NOMO-1 treated with DMSO at 0.1 percent for 48 hours (cell line): ENCODE measurements around the gene SPZ1.
"Not testable (repeated sequence)": the region's sequence is repeated elsewhere in the genome, so short reads cannot be mapped to it uniquely, and the experiment has no call there.

Source experiments
- DNase-seq: peaks from one replicate; lab custom pipeline; 2025; ENCODE audit not compliant: unreplicated experiment; lab: John Stamatoyannopoulos, UW

Gene SPZ1

GRCh38 chr5:80319702-80320101 lies at the start of gene SPZ1:
Gene SPZ1 (plus strand): TSS chr5:80320002. CDS start chr5:80320216, 214 bp downstream.
- no peak for DNase-seq

GRCh38 chr5:80270543-80270942 lies 49.3 kb upstream of the SPZ1 start:
- not testable (repeated sequence) for DNase-seq

GRCh38 chr5:80275347-80275746 lies 44.5 kb upstream of the SPZ1 start:
- DNase-seq: peak; percentile 27

GRCh38 chr5:80276186-80276585 lies 43.6 kb upstream of the SPZ1 start:
- DNase-seq: no peak

- no peak for DNase-seq
These were observed 42.6 kb upstream of the SPZ1 start for GRCh38 chr5:80277191-80277590.

- no peak for DNase-seq
These were observed 37.7 kb upstream of the SPZ1 start for GRCh38 chr5:80282054-80282453.

- DNase-seq: no peak
These were observed 36.4 kb upstream of the SPZ1 start for GRCh38 chr5:80283360-80283759.

- no peak for DNase-seq
These were observed 35.1 kb upstream of the SPZ1 start for GRCh38 chr5:80284720-80285119.

- no peak for DNase-seq
These were observed 31.6 kb upstream of the SPZ1 start for GRCh38 chr5:80288177-80288576.

- DNase-seq: no peak
These were observed 30.5 kb upstream of the SPZ1 start for GRCh38 chr5:80289320-80289719.

- no peak for DNase-seq
These were observed 28.0 kb upstream of the SPZ1 start for GRCh38 chr5:80291761-80292160.

GRCh38 chr5:80296121-80296520 lies 23.7 kb upstream of the SPZ1 start:
- no peak for DNase-seq

- DNase-seq: no peak
These were observed 20.2 kb upstream of the SPZ1 start for GRCh38 chr5:80299601-80300000.

GRCh38 chr5:80300125-80300524 lies 19.7 kb upstream of the SPZ1 start:
- DNase-seq: no peak

GRCh38 chr5:80300796-80301195 lies 19.0 kb upstream of the SPZ1 start:
- not testable (repeated sequence) for DNase-seq

- DNase-seq: not testable (repeated sequence)
These were observed 18.5 kb upstream of the SPZ1 start for GRCh38 chr5:80301342-80301741.

GRCh38 chr5:80302636-80303035 lies 17.2 kb upstream of the SPZ1 start:
- DNase-seq: no peak

GRCh38 chr5:80308526-80308925 lies 11.3 kb upstream of the SPZ1 start:
- DNase-seq: no peak

- DNase-seq: no peak
These were observed 9.7 kb upstream of the SPZ1 start for GRCh38 chr5:80309871-80310665.

- DNase-seq: no peak
These were observed 4.6 kb upstream of the SPZ1 start for GRCh38 chr5:80315244-80315643.

GRCh38 chr5:80318212-80318611 lies 1.6 kb upstream of the SPZ1 start:
- DNase-seq: no peak

- DNase-seq: no peak
These were observed 5.1 kb downstream of the SPZ1 start for GRCh38 chr5:80324912-80325311.

GRCh38 chr5:80326468-80326867 lies 6.7 kb downstream of the SPZ1 start:
- no peak for DNase-seq
